HL-60 (cell line): ENCODE results near the gene RAI1.

ENCODE experiments used
- DNase-seq, 2 experiments: peaks; one replicate each; pipeline ENCODE4 v3.0.0-alpha.2; 2010 to 2020; ENCODE audit warnings: low read depth in 1 of 2, low spot score in 1 of 2
- H3K27ac ChIP-seq: fragments of 250-450 bp; sonication (Bioruptor Pico); replicated peaks from 2 replicates; pipeline ENCODE4 v1.5.1; 2020; ENCODE audit warnings: mild to moderate bottlenecking, moderate library complexity
- H3K27me3 ChIP-seq: fragments of 250-450 bp; sonication (Bioruptor Pico); 2 replicates; pipeline ENCODE4 v1.5.1; 2021; ENCODE audit warnings: mild to moderate bottlenecking, moderate library complexity; ENCODE audit not compliant: insufficient read depth, poor library complexity, severe bottlenecking
- H3K4me3 ChIP-seq: replicated peaks from 2 replicates; pipeline ENCODE4 v1.5.1; 2011; ENCODE audit warnings: mild to moderate bottlenecking, control low read depth, low read length; ENCODE audit not compliant: insufficient read depth
- GABPA ChIP-seq: IDR thresholded peaks from 2 replicates; pipeline ENCODE4 v1.6.1; 2012; ENCODE audit warnings: low read depth
- POLR2AphosphoS5 ChIP-seq: IDR thresholded peaks from 2 replicates; pipeline ENCODE4 v1.6.1; 2012; ENCODE audit warnings: low read depth
- REST ChIP-seq: IDR thresholded peaks from 2 replicates; pipeline ENCODE4 v1.6.1; 2012; ENCODE audit warnings: low read depth; ENCODE audit not compliant: insufficient replicate concordance
- SPI1 ChIP-seq: IDR thresholded peaks from 2 replicates; pipeline ENCODE4 v1.6.1; 2012; ENCODE audit warnings: low read depth, mild to moderate bottlenecking, borderline replicate concordance
- TF ChIP-seq, protein P1 (sequence below): IDR thresholded peaks from one replicate; pipeline ENCODE4 v1.5.1; 2011; ENCODE audit warnings: low read length, control low read depth, inconsistent platforms; ENCODE audit not compliant: insufficient read depth

The RAI1 gene

GRCh38 chr17:17844500-17844899, 163.2 kb downstream of the RAI1 start:
- no peaks in the 10 kb centered on the region for H3K27me3 ChIP-seq
- H3K4me3 ChIP-seq, result no peak overlapping the region
- no peak for DNase-seq
- H3K27ac ChIP-seq, result no peak overlapping the region
- TF ChIP-seq SPI1 (no peak), GABPA (no peak)

- H3K4me3 ChIP-seq, result no peak overlapping the region
- no peak for DNase-seq
- H3K27ac ChIP-seq, result no peak overlapping the region
- TF ChIP-seq, protein P1, sequence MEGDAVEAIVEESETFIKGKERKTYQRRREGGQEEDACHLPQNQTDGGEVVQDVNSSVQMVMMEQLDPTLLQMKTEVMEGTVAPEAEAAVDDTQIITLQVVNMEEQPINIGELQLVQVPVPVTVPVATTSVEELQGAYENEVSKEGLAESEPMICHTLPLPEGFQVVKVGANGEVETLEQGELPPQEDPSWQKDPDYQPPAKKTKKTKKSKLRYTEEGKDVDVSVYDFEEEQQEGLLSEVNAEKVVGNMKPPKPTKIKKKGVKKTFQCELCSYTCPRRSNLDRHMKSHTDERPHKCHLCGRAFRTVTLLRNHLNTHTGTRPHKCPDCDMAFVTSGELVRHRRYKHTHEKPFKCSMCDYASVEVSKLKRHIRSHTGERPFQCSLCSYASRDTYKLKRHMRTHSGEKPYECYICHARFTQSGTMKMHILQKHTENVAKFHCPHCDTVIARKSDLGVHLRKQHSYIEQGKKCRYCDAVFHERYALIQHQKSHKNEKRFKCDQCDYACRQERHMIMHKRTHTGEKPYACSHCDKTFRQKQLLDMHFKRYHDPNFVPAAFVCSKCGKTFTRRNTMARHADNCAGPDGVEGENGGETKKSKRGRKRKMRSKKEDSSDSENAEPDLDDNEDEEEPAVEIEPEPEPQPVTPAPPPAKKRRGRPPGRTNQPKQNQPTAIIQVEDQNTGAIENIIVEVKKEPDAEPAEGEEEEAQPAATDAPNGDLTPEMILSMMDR, result no peak
- TF ChIP-seq SPI1, result no peak
- TF ChIP-seq GABPA, result no peak
- TF ChIP-seq REST, result no peak
- TF ChIP-seq POLR2AphosphoS5, result no peak
- H3K27me3 ChIP-seq, result no peaks in the 10 kb centered on the region
These were observed 164.0 kb downstream of the RAI1 start for GRCh38 chr17:17845046-17845775.

- H3K27me3 ChIP-seq, result no peaks in the 10 kb centered on the region
- no peak overlapping the region for H3K27ac ChIP-seq
- TF ChIP-seq GABPA (no peak), POLR2AphosphoS5 (no peak), REST (no peak), SPI1 (no peak)
- TF ChIP-seq, protein P1, result no peak
- DNase-seq, result no peak
- no peak overlapping the region for H3K4me3 ChIP-seq
These were observed 164.7 kb downstream of the RAI1 start for GRCh38 chr17:17846003-17846402.

DNA sequence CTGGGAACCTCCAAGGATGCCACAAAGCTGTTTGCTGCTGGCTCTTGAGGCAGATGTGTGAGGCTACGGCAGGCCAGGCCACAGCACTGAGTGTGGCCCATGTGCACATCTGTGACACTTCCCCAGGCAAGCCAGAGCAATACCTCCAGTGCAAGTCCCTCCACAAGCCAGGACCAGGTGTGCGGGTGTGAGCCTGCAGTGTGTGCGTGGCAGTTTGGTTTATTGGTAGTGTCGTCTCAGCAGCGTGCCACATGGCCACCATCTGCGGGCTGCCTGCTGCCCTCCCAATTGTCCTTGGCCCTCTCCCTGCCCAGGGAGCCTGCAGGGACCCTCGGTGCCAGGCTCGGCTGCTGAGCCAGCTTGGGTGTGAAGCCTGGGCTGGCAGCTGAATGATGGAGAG, 165.4 kb downstream of the RAI1 start:
- TF ChIP-seq, protein P1, result no peak
- TF ChIP-seq REST (no peak), SPI1 (no peak), GABPA (no peak)
- H3K27ac ChIP-seq, result no peak overlapping the region
- DNase-seq, result no peak
- no peaks in the 10 kb centered on the region for H3K27me3 ChIP-seq
- no peak overlapping the region for H3K4me3 ChIP-seq
